Karpas-422 (cell line): ENCODE data around the gene SLC38A2. TPM values are rescaled to one million over a fixed set of nuclear protein-coding genes. Genes with fewer than 3 reads are reported as not detected.

Experiments
- DNase-seq: peaks from one replicate; pipeline ENCODE4 v3.0.0-alpha.2; 2015
- H2AFZ ChIP-seq: fragments of 200-600 bp; sonication (generic); 2 replicates; pipeline ENCODE4 v1.6.1; 2014; ENCODE audit warnings: antibody characterized with exemption, low read length, mixed read lengths
- H3K27ac ChIP-seq: fragments of 200-600 bp; sonication (generic); 2 replicates; pipeline ENCODE4 v1.5.1; 2014; ENCODE audit warnings: mild to moderate bottlenecking, low read length, moderate library complexity
- H3K27me3 ChIP-seq: fragments of 200-600 bp; sonication (generic); 2 replicates; pipeline ENCODE4 v1.6.1; 2014; ENCODE audit warnings: low read length, mixed read lengths
- H3K36me3 ChIP-seq: fragments of 200-600 bp; sonication (generic); 2 replicates; pipeline ENCODE4 v1.6.1; 2014; ENCODE audit warnings: low read length, mixed read lengths; ENCODE audit not compliant: insufficient read depth
- H3K4me1 ChIP-seq: fragments of 200-600 bp; sonication (generic); 2 replicates; pipeline ENCODE4 v1.6.1; 2014; ENCODE audit warnings: mild to moderate bottlenecking, low read length, mixed read lengths
- H3K4me2 ChIP-seq: fragments of 200-600 bp; sonication (generic); 2 replicates; pipeline ENCODE4 v1.6.1; 2014; ENCODE audit warnings: low read length, low read depth, mild to moderate bottlenecking; ENCODE audit not compliant: poor library complexity, severe bottlenecking
- H3K4me3 ChIP-seq: fragments of 200-600 bp; sonication (generic); 2 replicates; pipeline ENCODE4 v1.5.1; 2014; ENCODE audit warnings: mild to moderate bottlenecking, antibody characterized with exemption, low read length, mixed read lengths
- H3K79me2 ChIP-seq: fragments of 200-600 bp; sonication (generic); 2 replicates; pipeline ENCODE4 v1.6.1; 2014; ENCODE audit warnings: mild to moderate bottlenecking, low read length, mixed read lengths
- H3K9ac ChIP-seq: fragments of 200-600 bp; sonication (generic); 2 replicates; pipeline ENCODE4 v1.6.0; 2014; ENCODE audit warnings: low read length
- H3K9me2 ChIP-seq: fragments of 200-600 bp; sonication (generic), shearing (Covaris generic); replicated peaks from 2 replicates; pipeline ENCODE4 v1.6.0; 2014; ENCODE audit warnings: mild to moderate bottlenecking, low read length, moderate library complexity; ENCODE audit not compliant: insufficient read depth
- H3K9me3 ChIP-seq: fragments of 300-700, 200-600 bp; sonication (generic); 2 replicates; pipeline ENCODE4 v1.6.1; 2014; ENCODE audit warnings: low read length, mixed read lengths
- H4K20me1 ChIP-seq: fragments of 200-600 bp; sonication (generic); 2 replicates; pipeline ENCODE4 v1.6.1; 2014; ENCODE audit warnings: mild to moderate bottlenecking, antibody characterized with exemption, low read length, low read depth; ENCODE audit not compliant: insufficient read depth
- total RNA-seq: library from RNA; depleted of rRNA; stranded (reverse); fragments of >200 nt; shearing (Covaris generic); gene quantifications from 2 replicates; pipeline ENCODE4 v1.2.3, GENCODE V29; 2014; ENCODE audit warnings: low replicate concordance

Gene SLC38A2
- total RNA-seq, 1 experiment from 2014 or later, result 160 TPM

DNA sequence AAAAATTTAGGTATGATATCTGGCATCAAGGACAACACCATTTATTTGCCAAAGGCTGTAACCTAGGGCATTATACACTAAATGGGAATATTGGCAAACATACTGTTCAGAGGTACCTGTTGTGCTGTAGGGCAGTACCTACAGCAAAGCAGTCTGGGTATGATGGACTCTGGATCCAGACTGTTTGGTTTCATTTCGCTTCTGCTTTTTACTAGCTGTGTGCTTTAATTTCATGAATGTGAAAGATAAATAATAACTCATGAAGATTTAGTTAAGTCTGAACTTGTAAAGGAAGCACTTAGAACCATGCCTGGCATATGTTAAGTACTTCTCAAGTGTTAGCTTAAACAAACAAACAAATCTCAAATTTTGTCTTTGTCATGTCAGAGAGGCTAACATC lies 17.7 kb upstream of the SLC38A2 start:
- Histone ChIP-seq H3K4me1 (peaks cover 42% of the 10 kb centered on the region), H2AFZ (no peak overlapping the region), H3K4me3 (no peak overlapping the region), H3K9me2 (no peaks in the 10 kb centered on the region), H3K4me2 (no peak overlapping the region), H3K79me2 (no peaks in the 10 kb centered on the region), H3K27ac (no peak overlapping the region), H4K20me1 (peaks cover 15% of the 10 kb centered on the region), H3K27me3 (no peaks in the 10 kb centered on the region), H3K9me3 (no peaks in the 10 kb centered on the region), H3K9ac (no peak overlapping the region), H3K36me3 (no peaks in the 10 kb centered on the region)
- DNase-seq, result no peak

DNA sequence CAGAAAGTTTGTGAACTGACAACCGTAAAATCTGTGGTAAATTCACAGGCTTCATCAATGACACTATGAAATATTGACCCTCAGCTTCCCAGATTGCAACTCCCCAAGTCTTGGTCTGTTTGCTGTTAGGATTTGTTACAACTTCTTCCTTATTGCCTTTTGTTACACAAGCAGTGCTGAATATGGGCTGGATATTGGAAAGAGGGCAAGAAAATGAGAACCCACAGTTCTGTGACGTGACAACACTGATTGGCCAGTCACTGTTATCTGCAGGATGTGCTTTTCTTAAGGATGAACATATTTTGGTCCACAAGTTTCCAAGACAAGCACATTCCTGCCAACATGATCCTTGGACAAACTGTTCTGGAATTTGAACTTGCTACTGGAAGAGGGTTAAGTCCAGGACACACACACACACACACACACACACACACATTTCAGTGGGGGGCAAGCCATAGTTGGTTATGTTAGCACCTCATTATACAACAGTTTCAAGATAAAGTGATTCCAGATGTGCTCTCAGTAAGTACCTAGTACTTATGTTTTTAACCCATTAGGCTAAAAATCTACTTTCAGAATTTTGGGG lies 16.6 kb upstream of the SLC38A2 start:
- no peaks in the 10 kb centered on the region for H3K27me3 ChIP-seq
- H3K4me2 ChIP-seq, result peak overlapping the region; percentile 69
- no peak overlapping the region for H3K27ac ChIP-seq
- no peak overlapping the region for H3K9ac ChIP-seq
- DNase-seq, result no peak
- H4K20me1 ChIP-seq, result peaks cover 16% of the 10 kb centered on the region
- H3K4me1 ChIP-seq, result peaks cover 45% of the 10 kb centered on the region
- no peaks in the 10 kb centered on the region for H3K9me3 ChIP-seq
- no peaks in the 10 kb centered on the region for H3K79me2 ChIP-seq
- H3K36me3 ChIP-seq, result no peaks in the 10 kb centered on the region
- H3K9me2 ChIP-seq, result no peaks in the 10 kb centered on the region
- no peak overlapping the region for H2AFZ ChIP-seq
- no peak overlapping the region for H3K4me3 ChIP-seq

DNA sequence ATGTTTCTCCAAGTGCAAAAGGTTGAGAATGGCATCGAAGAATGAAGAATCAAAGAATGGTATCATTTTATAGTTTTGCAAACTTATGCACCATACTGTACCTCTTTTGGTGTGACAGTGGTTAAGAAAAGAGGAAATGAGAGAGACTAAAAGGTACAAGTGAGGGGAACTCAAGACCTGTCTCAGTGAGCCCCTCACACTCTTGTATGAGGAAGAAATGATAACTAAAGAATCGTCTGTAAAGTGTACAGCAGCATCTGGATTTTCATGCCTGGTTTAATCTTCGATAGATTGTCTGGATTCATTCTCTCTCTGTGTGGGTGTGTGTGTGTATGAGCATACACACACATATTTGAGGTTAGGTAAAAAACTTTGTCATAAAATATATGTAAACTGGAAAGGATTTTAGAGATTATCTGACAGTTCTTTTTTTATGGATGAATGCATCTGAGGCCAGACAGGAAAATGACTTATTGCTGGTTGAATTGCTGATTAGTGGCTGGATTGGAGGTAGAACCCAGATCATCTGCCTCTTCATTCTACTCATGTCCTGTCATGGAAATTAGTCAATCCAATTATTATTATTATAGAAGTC lies 16.0 kb upstream of the SLC38A2 start:
- Histone ChIP-seq H3K9me3 (no peaks in the 10 kb centered on the region), H2AFZ (no peak overlapping the region), H3K9ac (no peak overlapping the region), H3K79me2 (no peaks in the 10 kb centered on the region), H3K27ac (no peak overlapping the region), H3K4me2 (peak overlapping the region; percentile 69), H4K20me1 (peaks cover 16% of the 10 kb centered on the region), H3K4me3 (no peak overlapping the region), H3K36me3 (no peaks in the 10 kb centered on the region), H3K4me1 (peaks cover 51% of the 10 kb centered on the region), H3K27me3 (no peaks in the 10 kb centered on the region), H3K9me2 (no peaks in the 10 kb centered on the region)
- DNase-seq, result peak; percentile 83

DNA sequence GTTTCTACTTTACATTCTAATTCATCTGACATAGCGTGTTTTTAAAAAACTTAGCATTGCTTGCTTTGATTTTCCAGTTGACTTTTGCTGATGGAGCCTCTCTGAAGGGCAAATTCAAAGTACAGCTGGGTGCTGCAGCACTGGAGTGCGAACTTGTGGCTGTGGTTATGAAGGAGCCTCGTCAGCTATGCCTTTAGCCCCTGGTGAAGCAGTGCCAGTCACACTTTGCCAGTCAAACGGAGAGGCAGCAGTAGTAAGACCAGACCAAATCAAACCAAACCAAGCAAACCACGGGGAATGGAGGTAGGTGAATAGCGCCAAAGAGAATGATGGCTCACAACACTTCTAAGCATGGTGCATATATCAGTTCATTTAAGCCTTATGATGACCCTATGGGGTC lies 15.1 kb upstream of the SLC38A2 start:
- peaks cover 55% of the 10 kb centered on the region for H3K4me1 ChIP-seq
- H3K9ac ChIP-seq, result no peak overlapping the region
- peaks cover 16% of the 10 kb centered on the region for H4K20me1 ChIP-seq
- peak overlapping the region; percentile 69 for H3K4me2 ChIP-seq
- no peak overlapping the region for H3K27ac ChIP-seq
- peak overlapping the region; percentile 2; the same call in 1 of the 2 replicates for H3K4me3 ChIP-seq
- H2AFZ ChIP-seq, result no peak overlapping the region
- DNase-seq, result peak; percentile 50
- no peaks in the 10 kb centered on the region for H3K27me3 ChIP-seq
- H3K9me2 ChIP-seq, result no peaks in the 10 kb centered on the region
- no peaks in the 10 kb centered on the region for H3K36me3 ChIP-seq
- H3K9me3 ChIP-seq, result no peaks in the 10 kb centered on the region
- no peaks in the 10 kb centered on the region for H3K79me2 ChIP-seq

DNA sequence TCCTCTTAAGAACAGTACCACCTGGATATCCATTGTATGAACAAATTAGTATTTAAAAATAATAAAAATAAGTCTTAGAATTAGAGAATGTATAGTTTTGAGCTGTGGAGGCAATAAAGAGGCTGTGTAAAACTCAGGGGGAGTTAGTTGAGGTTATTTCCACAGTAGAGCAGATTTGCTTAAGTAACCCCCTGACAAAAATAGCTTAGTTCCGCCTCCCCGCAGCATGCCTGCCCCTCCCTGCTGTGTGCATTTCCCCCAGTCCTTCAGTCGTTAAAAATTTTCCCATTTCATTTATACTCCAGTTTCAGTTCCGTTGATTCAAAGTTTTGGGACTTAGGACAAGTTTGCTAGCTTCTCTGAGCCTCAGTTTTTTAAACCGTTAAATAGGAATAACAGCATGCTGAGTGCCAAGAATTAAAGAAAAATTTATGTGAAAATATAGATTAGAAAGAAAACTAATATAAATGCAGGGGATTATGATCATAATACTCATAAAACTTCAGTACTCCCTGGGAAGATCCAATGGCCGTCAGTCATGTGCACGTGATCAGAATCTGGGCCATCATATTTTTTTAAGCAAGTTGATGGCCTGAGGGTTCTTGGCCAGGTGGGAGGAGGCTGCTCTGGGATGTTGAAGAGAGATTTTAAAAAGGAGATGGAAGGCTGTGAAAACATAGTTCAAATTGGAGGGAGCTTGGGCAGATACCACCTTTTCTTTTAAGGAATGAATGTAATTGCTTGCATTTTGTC lies 14.5 kb upstream of the SLC38A2 start:
- Histone ChIP-seq H3K27me3 (no peaks in the 10 kb centered on the region), H2AFZ (no peak overlapping the region), H3K79me2 (no peaks in the 10 kb centered on the region), H4K20me1 (peaks cover 16% of the 10 kb centered on the region), H3K4me3 (peak overlapping the region; percentile 47; the same call in 1 of the 2 replicates), H3K9me2 (no peaks in the 10 kb centered on the region), H3K36me3 (no peaks in the 10 kb centered on the region), H3K4me1 (peaks cover 58% of the 10 kb centered on the region), H3K27ac (no peak overlapping the region), H3K9me3 (no peaks in the 10 kb centered on the region), H3K9ac (no peak overlapping the region), H3K4me2 (peak overlapping the region; percentile 69)
- peak; percentile 75 for DNase-seq

DNA sequence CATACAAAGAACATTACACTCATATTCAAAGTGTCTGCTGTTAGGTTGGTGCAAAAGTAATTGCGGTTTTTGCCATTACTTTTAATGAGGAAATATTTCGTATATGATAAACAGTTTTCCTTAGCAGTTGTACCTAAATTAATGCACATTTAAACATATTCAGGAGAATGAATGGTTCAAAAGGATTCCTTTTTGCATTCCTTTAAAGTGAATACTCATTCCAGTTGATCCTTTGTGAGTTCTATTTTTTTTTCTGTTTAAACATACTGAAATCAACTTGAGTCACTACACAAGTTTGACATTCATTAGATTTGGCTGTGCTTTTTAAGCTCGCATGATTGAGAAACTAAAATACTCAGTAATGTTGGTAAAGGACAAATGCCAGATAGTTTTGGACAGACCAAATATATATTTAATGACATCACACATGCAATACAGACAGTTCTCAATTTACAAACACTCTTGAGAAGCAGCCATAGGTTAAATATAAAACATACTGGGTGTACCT lies 13.8 kb upstream of the SLC38A2 start:
- Histone ChIP-seq H3K4me1 (peaks cover 58% of the 10 kb centered on the region), H3K27ac (no peak overlapping the region), H3K4me2 (peak overlapping the region; percentile 69), H3K9me3 (no peaks in the 10 kb centered on the region), H4K20me1 (peaks cover 16% of the 10 kb centered on the region), H3K4me3 (peak overlapping the region; percentile 47), H3K27me3 (no peaks in the 10 kb centered on the region), H3K9ac (no peak overlapping the region), H3K36me3 (no peaks in the 10 kb centered on the region), H3K79me2 (no peaks in the 10 kb centered on the region), H3K9me2 (no peaks in the 10 kb centered on the region), H2AFZ (no peak overlapping the region)
- no peak for DNase-seq

DNA sequence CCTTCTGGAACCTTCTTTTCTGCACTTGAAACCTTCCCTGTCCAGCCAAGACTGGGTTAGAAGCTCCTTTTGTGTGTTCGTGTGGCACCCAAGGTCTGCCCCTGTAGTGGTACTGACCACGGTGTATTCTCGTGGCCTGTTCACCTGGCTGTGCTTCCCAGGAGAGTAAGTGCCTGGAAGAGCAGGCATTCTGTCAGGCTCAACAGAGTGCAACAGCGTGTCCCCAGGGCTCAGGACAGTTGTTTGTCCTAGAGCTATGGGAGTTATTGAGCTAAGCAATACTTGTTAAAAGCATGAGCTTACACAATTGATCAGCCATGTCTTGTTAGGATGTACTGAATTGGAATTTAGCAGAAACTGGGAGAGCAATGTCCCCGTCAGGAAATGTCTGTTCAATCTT lies 12.9 kb upstream of the SLC38A2 start:
- no peak for DNase-seq
- no peaks in the 10 kb centered on the region for H3K27me3 ChIP-seq
- no peak overlapping the region for H3K27ac ChIP-seq
- no peak overlapping the region for H3K4me2 ChIP-seq
- peaks cover 58% of the 10 kb centered on the region for H3K4me1 ChIP-seq
- no peaks in the 10 kb centered on the region for H3K79me2 ChIP-seq
- no peaks in the 10 kb centered on the region for H3K9me3 ChIP-seq
- no peak overlapping the region for H3K9ac ChIP-seq
- H3K4me3 ChIP-seq, result no peak overlapping the region
- peaks cover 16% of the 10 kb centered on the region for H4K20me1 ChIP-seq
- H3K9me2 ChIP-seq, result no peaks in the 10 kb centered on the region
- no peak overlapping the region for H2AFZ ChIP-seq
- H3K36me3 ChIP-seq, result no peaks in the 10 kb centered on the region
